Ovary (tissue), 3 donors: ENCODE measurements around the gene PSMD10.

ENCODE experiments used
- CTCF ChIP-seq, 3 donors: fragments of 450-650 bp in 2 of 3; fragments of 200-600 bp in 1 of 3; IDR thresholded peaks; one replicate each; pipeline versions ENCODE4 v1.5.1 to v1.8.0; 2016 to 2022; ENCODE audit warnings: antibody characterized with exemption in 3 of 3, mild to moderate bottlenecking in 1 of 3
- POLR2A ChIP-seq: fragments of 450-650 bp; IDR thresholded peaks from one replicate; pipeline ENCODE4 v1.6.1; 2017; ENCODE audit warnings: antibody characterized with exemption, mild to moderate bottlenecking, moderate library complexity
- donor health status: DM: no; HTN: no; CAD: no.

GRCh38 chrX:108087792-108088191, 3.5 kb downstream of the PSMD10 start:
- no peak for TF ChIP-seq POLR2A
- TF ChIP-seq CTCF (IDR thresholded peaks at IDR 0.05) = no peak
